Left forelimb (tissue), 1 donor: Measurements from ENCODE around the gene OPCML.
A peak's percentile ranks its signal among the peaks of the same experiment; 100 is the strongest.

Experiments used
- DNase-seq: peaks from one replicate; pipeline ENCODE4 v3.0.0-alpha.2; 2018; ENCODE audit warnings: low spot score

OPCML gene

GRCh38 chr11:133133050-133133449 is 399.3 kb downstream of the OPCML start:
- no peak for DNase-seq

- no peak for DNase-seq
Observed at GRCh38 chr11:133127741-133128140, 404.6 kb downstream of the OPCML start.

- DNase-seq: no peak
Observed at GRCh38 chr11:133123796-133124195, 408.5 kb downstream of the OPCML start.

- no peak for DNase-seq
Observed at GRCh38 chr11:133123366-133123765, 408.9 kb downstream of the OPCML start.

- no peak for DNase-seq
Observed at GRCh38 chr11:133122256-133122655, 410.0 kb downstream of the OPCML start.

- DNase-seq: no peak
Observed at GRCh38 chr11:133118563-133119268, 413.6 kb downstream of the OPCML start.

GRCh38 chr11:133115099-133115498 is 417.2 kb downstream of the OPCML start:
- no peak for DNase-seq

GRCh38 chr11:133107763-133108162 is 424.5 kb downstream of the OPCML start:
- DNase-seq: no peak

GRCh38 chr11:133107136-133107535 is 425.2 kb downstream of the OPCML start:
- no peak for DNase-seq

GRCh38 chr11:133106417-133106816 is 425.9 kb downstream of the OPCML start:
- no peak for DNase-seq

GRCh38 chr11:133104009-133104744 is 428.1 kb downstream of the OPCML start:
- DNase-seq: no peak

GRCh38 chr11:133096981-133097380 is 435.3 kb downstream of the OPCML start:
- DNase-seq: no peak

- no peak for DNase-seq
Observed at GRCh38 chr11:133086518-133086917, 445.8 kb downstream of the OPCML start.

- peak; percentile 85 for DNase-seq
Observed at GRCh38 chr11:133082841-133083488, 449.3 kb downstream of the OPCML start.

- no peak for DNase-seq
Observed at GRCh38 chr11:133082453-133082781, 449.9 kb downstream of the OPCML start.

GRCh38 chr11:133081730-133082452 is 450.4 kb downstream of the OPCML start:
- no peak for DNase-seq

- DNase-seq: no peak
Observed at GRCh38 chr11:133081020-133081419, 451.3 kb downstream of the OPCML start.

- no peak for DNase-seq
Observed at GRCh38 chr11:133078591-133079404, 453.5 kb downstream of the OPCML start.

- DNase-seq: no peak
Observed at GRCh38 chr11:133078012-133078411, 454.3 kb downstream of the OPCML start.

- DNase-seq: no peak
Observed at GRCh38 chr11:133075351-133075750, 456.9 kb downstream of the OPCML start.

GRCh38 chr11:133072858-133073582 is 459.3 kb downstream of the OPCML start:
- DNase-seq: no peak
